ENCODE measurements around the gene IL1F10. TPM values are rescaled to one million over a fixed set of nuclear protein-coding genes. Genes with fewer than 3 reads are reported as not detected.

The IL1F10 gene
- total and polyA plus RNA-seq, 10 of the 15 experiments (the other 5 are each of a cell fraction or from before 2014, with no cell fraction given), result not detected

- TF ChIP-seq E2F8 (IDR thresholded peaks at IDR 0.05; ENCODE audit: low read depth, partially characterized antibody) (no peak), TAF1 (IDR thresholded peaks at IDR 0.05; ENCODE audit: borderline replicate concordance, low read depth, low read length) (no peak), E2F4 (IDR thresholded peaks at IDR 0.05; ENCODE audit: low read depth, low read length) (no peak)
Measured at GRCh38 chr2:113075600-113075999, 7.8 kb downstream of the IL1F10 start (continued).

DNA sequence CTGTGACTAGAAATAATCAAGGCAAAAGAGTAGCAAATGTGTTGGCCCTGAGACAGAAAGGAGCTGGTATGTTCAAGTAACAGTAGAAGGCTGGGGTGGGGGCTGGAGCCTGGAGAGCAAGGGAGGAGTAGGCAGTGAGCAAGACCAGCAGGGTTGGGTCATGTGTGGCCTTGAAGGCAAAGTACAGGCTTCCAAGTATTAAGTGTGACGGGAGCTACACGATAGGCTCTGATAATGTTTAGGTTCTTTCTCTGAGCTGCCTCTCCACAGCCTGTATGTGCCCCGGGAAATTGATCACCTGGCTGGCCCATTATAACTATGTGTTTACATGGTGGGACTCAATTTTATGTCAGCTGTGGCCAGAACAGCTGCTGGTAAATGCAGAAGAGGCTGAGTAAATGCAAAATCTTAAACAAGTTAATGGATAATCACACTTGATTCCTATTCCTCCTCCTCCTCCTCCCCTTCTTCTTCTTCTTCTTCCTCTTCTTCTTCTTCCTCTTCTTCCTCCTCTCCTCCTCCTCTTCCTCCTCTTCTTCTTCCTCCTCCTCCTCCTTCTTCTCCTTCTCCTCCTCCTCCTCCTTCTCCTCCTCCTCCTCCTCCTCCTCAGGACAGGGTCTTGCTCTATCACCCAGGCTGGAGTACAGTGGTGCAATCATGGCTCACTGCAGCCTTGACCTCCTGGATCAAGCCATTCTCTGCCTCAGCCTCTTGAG, 9.3 kb downstream of the IL1F10 start:
- no peaks in the 10 kb centered on the region for H3K9me3 ChIP-seq (replicated peaks; ENCODE audit: control insufficient read depth, insufficient read depth, low read length)
- SMC1A ChIA-PET (ENCODE audit: uncharacterized antibody, unreplicated experiment), result interaction anchor here (0.5 to 1.1 kb wide), 2 partner anchors 52 to 740 kb away, joined by 4 read pairs; no protein-coding TSS in a partner anchor
- DNase-seq (ENCODE audit: low read depth, low spot score), result no peak
- H3K79me2 ChIP-seq (ENCODE audit: control insufficient read depth, insufficient read depth, low read length), result no peaks in the 10 kb centered on the region
- no peaks in the 10 kb centered on the region for H3K36me3 ChIP-seq (ENCODE audit: control insufficient read depth in 2 of 2, insufficient read depth in 2 of 2, low read length in 1 of 2)
- no peak overlapping the region for H3K4me3 ChIP-seq
- no peaks in the 10 kb centered on the region for H3K4me1 ChIP-seq (ENCODE audit: control insufficient read depth, insufficient read depth, low read length)
- RAD21 ChIA-PET (ENCODE audit: unreplicated experiment), result interaction anchor here (0.9 to 1.6 kb wide), 2 partner anchors 58 to 127 kb away, joined by 4 to 5 read pairs; no protein-coding TSS in a partner anchor
- FAIRE-seq, result no peak
- no TSS peak for BruUV-seq (replicated peaks)
- no peaks in the 10 kb centered on the region; a peak in 1 of 4 replicates for H3K27me3 ChIP-seq (replicated peaks in 1 of 2; ENCODE audit: control insufficient read depth in 2 of 2, insufficient read depth in 2 of 2, low read length in 1 of 2)
- no peak overlapping the region for H3K27ac ChIP-seq (ENCODE audit: control insufficient read depth, insufficient read depth)
- ATAC-seq, result no peak
- CTCF ChIA-PET, result interaction anchor here (0.5 to 11.8 kb wide), 9 partner anchors 12 to 327 kb away, joined by 3 to 182 read pairs (median 3); partner anchors contain the start of gene IL1RN
- H3K4me2 ChIP-seq (ENCODE audit: control insufficient read depth, insufficient read depth), result no peak overlapping the region
- WGBS (ENCODE audit: insufficient coverage, insufficient replicate concordance, low lambda C conversion rate, missing lambda C conversion rate), result 46% methylated on average over 3 of the region's 3 CpGs
- no peak overlapping the region for H2AFZ ChIP-seq (ENCODE audit: control insufficient read depth, low read depth, low read length)
- POLR2A ChIA-PET, result interaction anchor here (1.2 kb wide), 1 partner anchor 13 kb away, joined by 3 read pairs; no protein-coding TSS in a partner anchor
- intact Hi-C loops (cut with micrococcal nuclease; ENCODE audit: unreplicated experiment), result no loop called here
- in situ Hi-C loops (cut with MboI), result no loop called here
- H4K20me1 ChIP-seq (ENCODE audit: control insufficient read depth, insufficient read depth), result no peaks in the 10 kb centered on the region
- H3K9ac ChIP-seq (ENCODE audit: control insufficient read depth, insufficient read depth, low read length), result no peak overlapping the region
- TF ChIP-seq ATF7 (IDR thresholded peaks at IDR 0.05; ENCODE audit: low read depth) (no peak), FOXK2 (IDR thresholded peaks at IDR 0.05) (no peak), CREB1 (IDR thresholded peaks at IDR 0.05; ENCODE audit: low read depth) (no peak), SMAD5 (IDR thresholded peaks at IDR 0.05; ENCODE audit: low read depth) (no peak), MTA3 (IDR thresholded peaks at IDR 0.05; ENCODE audit: borderline replicate concordance, low read length) (no peak), WRNIP1 (IDR thresholded peaks at IDR 0.05; ENCODE audit: borderline replicate concordance, low read depth, low read length) (no peak), SIN3A (IDR thresholded peaks at IDR 0.05; ENCODE audit: low read depth, low read length) (no peak), JUND (IDR thresholded peaks at IDR 0.05; ENCODE audit: low read depth, low read length) (no peak), TAF1 (IDR thresholded peaks at IDR 0.05; ENCODE audit: borderline replicate concordance, low read depth, low read length) (no peak), NFXL1 (IDR thresholded peaks at IDR 0.05; ENCODE audit: borderline replicate concordance) (no peak), SPI1 (IDR thresholded peaks at IDR 0.05; ENCODE audit: borderline replicate concordance, insufficient read depth, low read depth, low read length) (no peak), SREBF2 (IDR thresholded peaks at IDR 0.05; ENCODE audit: low read length) (no peak), RAD51 (IDR thresholded peaks at IDR 0.05) (no peak), TCF3 (IDR thresholded peaks at IDR 0.05; ENCODE audit: borderline replicate concordance, insufficient read depth, low read depth, low read length) (no peak), IRF3 (IDR thresholded peaks at IDR 0.05) (no peak)
